Adrenal gland (tissue), 12 donors: ENCODE results near the gene CLMP. TPM values are rescaled to one million over a fixed set of nuclear protein-coding genes. Genes with fewer than 3 reads are reported as not detected.

Experiments
- DNase-seq, 7 donors: peaks; one replicate each; pipeline ENCODE4 v3.0.0-alpha.2; 2019 to 2020
- H3K27ac ChIP-seq, 5 donors: fragments of 200-600 bp; sonication (generic) in 4 of 5; 1 replicate in 3 of 5; 2 replicates in 2 of 5; pipeline versions ENCODE4 v1.5.1 to v1.8.0; 2016 to 2020; ENCODE audit warnings: mild to moderate bottlenecking in 1 of 5
- H3K27me3 ChIP-seq: fragments of 200-600 bp; 2 replicates; pipeline ENCODE4 v1.8.0; 2021
- H3K36me3 ChIP-seq, 2 donors: fragments of 200-600 bp; replicated peaks in 1 of 2; 1 replicate in 1 of 2; 2 replicates in 1 of 2; pipeline versions ENCODE4 v1.5.1 to v1.8.0; 2018 to 2022
- H3K4me1 ChIP-seq, 2 donors: fragments of 200-600 bp; replicated peaks in 1 of 2; 1 replicate in 1 of 2; 2 replicates in 1 of 2; pipeline versions ENCODE4 v1.5.1 to v1.8.0; 2018 to 2021
- H3K4me3 ChIP-seq, 4 donors: fragments of 200-600 bp; sonication (generic) in 3 of 4; one replicate each; pipeline ENCODE4 v1.5.1; 2016 to 2018
- H3K9me3 ChIP-seq, 3 donors: fragments of 200-600 bp; sonication (generic) in 1 of 3; replicated peaks in 1 of 3; 1 replicate in 2 of 3; 2 replicates in 1 of 3; pipeline versions ENCODE4 v1.5.1 to v1.8.0; 2016 to 2021
- POLR2A ChIP-seq, 2 donors: fragments of 450-650 bp; IDR thresholded peaks; one replicate each; pipeline ENCODE4 v1.6.1; 2017; ENCODE audit warnings: antibody characterized with exemption in 2 of 2, mild to moderate bottlenecking in 2 of 2, moderate library complexity in 1 of 2
- WGBS, 4 donors: extraction: QIAGEN DNeasy Blood & Tissue Kit in 2 of 4; methylation state at CpG; one replicate each; pipeline versions ENCODE4 v1.1.5 to v1.1.7; 2013 to 2017; 5-methylcytosine and 5-hydroxymethylcytosine counted together
- intact Hi-C, 2 donors: fragments of 100-400 bp; cut with DNase I; formaldehyde crosslinking; loops; one replicate each; pipeline versions ENCODE4 v1.14.1 to v1.15.0; 2022 to 2023
- polyA plus RNA-seq, 3 donors: library from polyadenylated mRNA; stranded (reverse); fragments of 200-250 nt in 2 of 3; fragments of 350-450 nt in 1 of 3; fragmentation: Illumina TruSeq in 1 of 3; extraction: RNeasy Lipid Tissue Mini Kit (QIAGEN cat#74804) in 1 of 3; gene quantifications; one replicate each; pipeline ENCODE4 v1.2.3, GENCODE V29; 2013 to 2014
- total RNA-seq, 9 donors: library from RNA; depleted of rRNA in 4 of 9; stranded (reverse); fragments of >200 nt in 4 of 9; fragments of 120-200 nt in 1 of 9; fragmentation: NEBNext Ultra II Directional in 1 of 9; extraction: Animal tissue kit (Norgen Biotek cat#: 25700) in 1 of 9; gene quantifications; one replicate each; pipeline versions ENCODE4 v1.1.0 to v1.2.4, GENCODE V29; 2013 to 2023
- TF ChIP-seq, protein P1 (sequence below), 6 experiments: fragments of 450-650 bp in 4 of 6; fragments of 200-600 bp in 2 of 6; sonication (generic) in 1 of 6; IDR thresholded peaks; 1 replicate in 5 of 6; 2 replicates in 1 of 6; pipeline versions ENCODE4 v1.5.1 to v1.8.0; 2016 to 2021; ENCODE audit warnings: antibody characterized with exemption in 6 of 6, mild to moderate bottlenecking in 2 of 6, moderate library complexity in 1 of 6
- donor health status: healthy with polysubstance abuse.
- donor health status: Bipolar disorder and iron deficiency.
- donor health status: DM: yes; HTN: yes; CAD: no.
- donor health status: DM: no; HTN: no; CAD: no.
- donor health status: DM: no; HTN: no; CAD: no.
- donor health status: DM: yes; HTN: yes; CAD: no.

CLMP gene
- total and polyA plus RNA-seq, 12 donors, result 3.8 to 36.6 (median 19.8) TPM

- no peak overlapping the region for H3K4me3 ChIP-seq
- no peaks in the 10 kb centered on the region for H3K9me3 ChIP-seq
- peaks cover 4 to 26% of the 10 kb centered on the region in 2 donors for H3K4me1 ChIP-seq
- DNase-seq, result no peak
- no peaks in the 10 kb centered on the region for H3K27me3 ChIP-seq
- intact Hi-C loops, result no loop called here
- 80 to 98% (median 91%) methylated on average over 4 of the region's 4 CpGs for WGBS, 4 donors
- no peaks in the 10 kb centered on the region for H3K36me3 ChIP-seq
- no peak overlapping the region for H3K27ac ChIP-seq
- TF ChIP-seq POLR2A (IDR thresholded peaks at IDR 0.05), result no peak
- TF ChIP-seq, protein P1, sequence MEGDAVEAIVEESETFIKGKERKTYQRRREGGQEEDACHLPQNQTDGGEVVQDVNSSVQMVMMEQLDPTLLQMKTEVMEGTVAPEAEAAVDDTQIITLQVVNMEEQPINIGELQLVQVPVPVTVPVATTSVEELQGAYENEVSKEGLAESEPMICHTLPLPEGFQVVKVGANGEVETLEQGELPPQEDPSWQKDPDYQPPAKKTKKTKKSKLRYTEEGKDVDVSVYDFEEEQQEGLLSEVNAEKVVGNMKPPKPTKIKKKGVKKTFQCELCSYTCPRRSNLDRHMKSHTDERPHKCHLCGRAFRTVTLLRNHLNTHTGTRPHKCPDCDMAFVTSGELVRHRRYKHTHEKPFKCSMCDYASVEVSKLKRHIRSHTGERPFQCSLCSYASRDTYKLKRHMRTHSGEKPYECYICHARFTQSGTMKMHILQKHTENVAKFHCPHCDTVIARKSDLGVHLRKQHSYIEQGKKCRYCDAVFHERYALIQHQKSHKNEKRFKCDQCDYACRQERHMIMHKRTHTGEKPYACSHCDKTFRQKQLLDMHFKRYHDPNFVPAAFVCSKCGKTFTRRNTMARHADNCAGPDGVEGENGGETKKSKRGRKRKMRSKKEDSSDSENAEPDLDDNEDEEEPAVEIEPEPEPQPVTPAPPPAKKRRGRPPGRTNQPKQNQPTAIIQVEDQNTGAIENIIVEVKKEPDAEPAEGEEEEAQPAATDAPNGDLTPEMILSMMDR (IDR thresholded peaks at IDR 0.05), result no peak
Observed at GRCh38 chr11:123173040-123173855, 21.8 kb downstream of the CLMP start.

DNA sequence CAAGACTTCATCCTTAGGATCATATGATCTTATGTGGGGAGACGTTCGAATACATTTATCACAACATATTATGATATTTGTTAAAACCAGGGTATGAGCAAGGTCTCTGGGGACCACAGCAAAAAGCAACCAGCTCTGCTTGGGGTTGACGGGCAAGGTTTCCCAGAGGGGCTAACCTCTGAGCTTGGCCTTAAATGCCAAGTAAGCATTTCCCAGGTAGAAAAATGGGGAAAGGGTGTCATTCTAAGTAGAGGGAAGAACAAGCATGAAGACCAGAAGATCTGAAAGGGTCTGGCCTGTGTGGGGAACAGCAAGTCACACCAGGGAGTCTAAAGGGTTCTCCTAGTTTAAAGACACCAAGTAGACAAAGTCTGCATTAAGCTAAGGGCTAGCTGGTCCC lies 24.1 kb downstream of the CLMP start:
- no peak overlapping the region for H3K4me3 ChIP-seq
- intact Hi-C loops, result no loop called here
- H3K27me3 ChIP-seq, result no peaks in the 10 kb centered on the region
- H3K36me3 ChIP-seq, result no peaks in the 10 kb centered on the region
- no peak overlapping the region for H3K27ac ChIP-seq
- H3K9me3 ChIP-seq, result no peaks in the 10 kb centered on the region
- no peak for DNase-seq
- H3K4me1 ChIP-seq, result peaks cover 4 to 21% of the 10 kb centered on the region in 2 donors
- 83 to 96% (median 91%) methylated on average over 3 of the region's 3 CpGs for WGBS, 4 donors
- TF ChIP-seq, protein P1 (IDR thresholded peaks at IDR 0.05), result no peak
- TF ChIP-seq POLR2A (IDR thresholded peaks at IDR 0.05), result no peak

GRCh38 chr11:123169821-123170220 lies 25.2 kb downstream of the CLMP start:
- no peak overlapping the region for H3K27ac ChIP-seq
- H3K27me3 ChIP-seq, result no peaks in the 10 kb centered on the region
- 95 to 99% (median 95%) methylated on average over 3 of the region's 3 CpGs for WGBS, 4 donors
- DNase-seq, result no peak
- no peaks in the 10 kb centered on the region for H3K36me3 ChIP-seq
- H3K4me3 ChIP-seq, result no peak overlapping the region
- no peak for TF ChIP-seq POLR2A (IDR thresholded peaks at IDR 0.05)
- TF ChIP-seq, protein P1 (IDR thresholded peaks at IDR 0.05), result no peak
- intact Hi-C loops, result loop anchor here in 1 of 2 donors (10.0 kb wide), 1 partner anchor 75 kb away; no protein-coding TSS in a partner anchor
- H3K4me1 ChIP-seq, result peaks cover 0 to 12% of the 10 kb centered on the region in 2 donors
- no peaks in the 10 kb centered on the region for H3K9me3 ChIP-seq

- no peak for TF ChIP-seq POLR2A (IDR thresholded peaks at IDR 0.05)
- TF ChIP-seq, protein P1 (IDR thresholded peaks at IDR 0.05), result no peak
- no peaks in the 10 kb centered on the region for H3K27me3 ChIP-seq
- WGBS, 4 donors, result 81 to 96% (median 91%) methylated on average over 3 of the region's 3 CpGs
- DNase-seq, result no peak
- no peaks in the 10 kb centered on the region for H3K9me3 ChIP-seq
- no peaks in the 10 kb centered on the region for H3K36me3 ChIP-seq
- no peak overlapping the region for H3K4me3 ChIP-seq
- H3K27ac ChIP-seq, result no peak overlapping the region
- H3K4me1 ChIP-seq, result peaks cover 0 to 3% of the 10 kb centered on the region in 2 donors
- intact Hi-C loops, result loop anchor here in 1 of 2 donors (10.0 kb wide), 1 partner anchor 76 kb away; no protein-coding TSS in a partner anchor
Observed at GRCh38 chr11:123168955-123169484, 26.0 kb downstream of the CLMP start.
